ENCODE results near the gene WFIKKN1. TPM values are rescaled to one million over a fixed set of nuclear protein-coding genes. Genes with fewer than 3 reads are reported as not detected.

WFIKKN1 gene
- total RNA-seq, 2 donors from 2014 or later: 7.7 to 11.6 TPM

GRCh38 chr16:677316-678190 lies 46.8 kb downstream of the WFIKKN1 start:
- H3K36me3 ChIP-seq (ENCODE audit: control insufficient read depth, insufficient read depth, low read length): peaks cover 27% of the 10 kb centered on the region
- Mint-ChIP-seq H3K4me1 (peaks cover 18% of the 10 kb centered on the region), H3K4me3 (no peak overlapping the region), H3K36me3 (ENCODE audit: low read depth) (peaks cover 20% of the 10 kb centered on the region), H3K27me3 (ENCODE audit: insufficient read depth) (no peaks in the 10 kb centered on the region), H3K27ac (no peak overlapping the region), H3K9me3 (no peaks in the 10 kb centered on the region)
- peak; percentile 70 for DNase-seq
- peaks cover 14% of the 10 kb centered on the region for H3K4me1 ChIP-seq (ENCODE audit: control insufficient read depth, insufficient read depth, low read length)
- no peak overlapping the region for H3K4me3 ChIP-seq (ENCODE audit: low read length)
- H3K27me3 ChIP-seq (ENCODE audit: control insufficient read depth, insufficient read depth, low read length, poor library complexity, severe bottlenecking): no peaks in the 10 kb centered on the region
- H3K9me3 ChIP-seq (ENCODE audit: control insufficient read depth, low read length): no peaks in the 10 kb centered on the region
- no peak overlapping the region for H3K9ac ChIP-seq (ENCODE audit: extremely low read depth, low read length, poor library complexity, severe bottlenecking)
- 90 to 92% methylated on average over 27 to 57 of the region's 57 CpGs for WGBS, 2 experiments (ENCODE audit: insufficient coverage in 1 of 2, insufficient read length in 1 of 2)
- no peak overlapping the region for H3K27ac ChIP-seq (ENCODE audit: low read depth, low read length)
- no peak for TF ChIP-seq CTCF (conservative IDR thresholded peaks at IDR 0.05)

- Histone ChIP-seq H3K4me1 (ENCODE audit: control insufficient read depth, insufficient read depth, low read length) (peaks cover 18% of the 10 kb centered on the region), H3K4me3 (ENCODE audit: low read length) (no peak overlapping the region), H3K9ac (ENCODE audit: extremely low read depth, low read length, poor library complexity, severe bottlenecking) (no peak overlapping the region), H3K36me3 (ENCODE audit: control insufficient read depth, insufficient read depth, low read length) (peaks cover 32% of the 10 kb centered on the region), H3K27ac (ENCODE audit: low read depth, low read length) (no peak overlapping the region), H3K27me3 (ENCODE audit: control insufficient read depth, insufficient read depth, low read length, poor library complexity, severe bottlenecking) (no peaks in the 10 kb centered on the region), H3K9me3 (ENCODE audit: control insufficient read depth, low read length) (no peaks in the 10 kb centered on the region)
- Mint-ChIP-seq H3K9me3 (no peaks in the 10 kb centered on the region), H3K27me3 (ENCODE audit: insufficient read depth) (no peaks in the 10 kb centered on the region), H3K27ac (no peak overlapping the region), H3K4me1 (peaks cover 23% of the 10 kb centered on the region), H3K36me3 (ENCODE audit: low read depth) (peaks cover 19% of the 10 kb centered on the region), H3K4me3 (no peak overlapping the region)
- WGBS, 2 experiments (ENCODE audit: insufficient coverage in 1 of 2, insufficient read length in 1 of 2): 91 to 96% methylated on average over 13 to 21 of the region's 21 CpGs
- no peak for TF ChIP-seq CTCF (conservative IDR thresholded peaks at IDR 0.05)
- DNase-seq: no peak
These were observed 47.5 kb downstream of the WFIKKN1 start for GRCh38 chr16:678209-678857.

- Histone ChIP-seq H3K27me3 (ENCODE audit: control insufficient read depth, insufficient read depth, low read length, poor library complexity, severe bottlenecking) (no peaks in the 10 kb centered on the region), H3K4me3 (ENCODE audit: low read length) (no peak overlapping the region), H3K4me1 (ENCODE audit: control insufficient read depth, insufficient read depth, low read length) (peaks cover 18% of the 10 kb centered on the region), H3K27ac (ENCODE audit: low read depth, low read length) (peak overlapping the region; percentile 70), H3K9ac (ENCODE audit: extremely low read depth, low read length, poor library complexity, severe bottlenecking) (no peak overlapping the region), H3K36me3 (ENCODE audit: control insufficient read depth, insufficient read depth, low read length) (peaks cover 27% of the 10 kb centered on the region), H3K9me3 (ENCODE audit: control insufficient read depth, low read length) (no peaks in the 10 kb centered on the region)
- DNase-seq: peak; percentile 90
- Mint-ChIP-seq H3K4me1 (peaks cover 23% of the 10 kb centered on the region), H3K9me3 (no peaks in the 10 kb centered on the region), H3K27me3 (ENCODE audit: insufficient read depth) (no peaks in the 10 kb centered on the region), H3K36me3 (ENCODE audit: low read depth) (peaks cover 19% of the 10 kb centered on the region), H3K27ac (peak overlapping the region; percentile 70), H3K4me3 (peak overlapping the region; percentile 73)
- TF ChIP-seq CTCF (conservative IDR thresholded peaks at IDR 0.05): no peak
- WGBS, 2 experiments (ENCODE audit: insufficient coverage in 1 of 2, insufficient read length in 1 of 2): 37 to 59% methylated on average over 20 to 52 of the region's 52 CpGs
These were observed 48.4 kb downstream of the WFIKKN1 start for GRCh38 chr16:678858-679813.
